Activated T-cell treated with anti-CD3 and anti-CD28 coated beads, Interleukin-2, amount 50 U/mL, for 24 hours (primary cell): ENCODE measurements around the gene LACTB.

Experiments used
- DNase-seq: peaks from one replicate; pipeline ENCODE4 v3.0.0-alpha.2; 2020
- H3K27ac Mint-ChIP-seq: 2 replicates; pipeline ENCODE4 v1.8.0; 2020; ENCODE audit warnings: mild to moderate bottlenecking, mixed read lengths
- H3K27me3 Mint-ChIP-seq: 2 replicates; pipeline ENCODE4 v1.8.0; 2020; ENCODE audit warnings: mixed read lengths
- H3K36me3 Mint-ChIP-seq: 2 replicates; pipeline ENCODE4 v1.8.0; 2020; ENCODE audit warnings: low read depth, mixed read lengths
- H3K4me1 Mint-ChIP-seq: 2 replicates; pipeline ENCODE4 v1.8.0; 2020; ENCODE audit warnings: low read depth, mixed read lengths
- H3K4me3 Mint-ChIP-seq: 2 replicates; pipeline ENCODE4 v1.8.0; 2020; ENCODE audit warnings: mild to moderate bottlenecking, moderate library complexity, mixed read lengths
- H3K9me3 Mint-ChIP-seq: 2 replicates; pipeline ENCODE4 v1.8.0; 2020; ENCODE audit warnings: mixed read lengths

Gene LACTB

GRCh38 chr15:63121382-63122001 lies at the start of gene LACTB:
LACTB (plus strand) TSS chr15:63121861; CDS start chr15:63121872, 11 bp downstream.
- H3K4me3 Mint-ChIP-seq = peak within 1 kb of the TSS; percentile 92
- peak; percentile 88 for DNase-seq
- peak within 1 kb of the TSS; percentile 93 for H3K27ac Mint-ChIP-seq
- peaks cover 21% of the 10 kb centered on the region for H3K36me3 Mint-ChIP-seq
- peaks cover 9% of the 10 kb centered on the region for H3K9me3 Mint-ChIP-seq
- peaks cover 15% of the 10 kb centered on the region for H3K4me1 Mint-ChIP-seq
- no peaks in the 10 kb centered on the region for H3K27me3 Mint-ChIP-seq

GRCh38 chr15:63072023-63072650 lies 49.5 kb upstream of the LACTB start:
- H3K4me1 Mint-ChIP-seq = peaks cover 8% of the 10 kb centered on the region
- H3K27ac Mint-ChIP-seq = no peak overlapping the region
- H3K36me3 Mint-ChIP-seq = peaks cover 8% of the 10 kb centered on the region
- no peaks in the 10 kb centered on the region for H3K9me3 Mint-ChIP-seq
- DNase-seq = no peak
- no peaks in the 10 kb centered on the region for H3K27me3 Mint-ChIP-seq
- H3K4me3 Mint-ChIP-seq = no peak overlapping the region

- Mint-ChIP-seq H3K27ac (no peak overlapping the region), H3K36me3 (peaks cover 8% of the 10 kb centered on the region), H3K27me3 (no peaks in the 10 kb centered on the region), H3K4me1 (peaks cover 8% of the 10 kb centered on the region), H3K4me3 (no peak overlapping the region), H3K9me3 (no peaks in the 10 kb centered on the region)
- no peak for DNase-seq
Observed at GRCh38 chr15:63072809-63073277, 48.8 kb upstream of the LACTB start.

GRCh38 chr15:63073497-63074172 lies 48.0 kb upstream of the LACTB start:
- H3K36me3 Mint-ChIP-seq = peaks cover 4% of the 10 kb centered on the region
- H3K4me3 Mint-ChIP-seq = no peak overlapping the region
- H3K27ac Mint-ChIP-seq = no peak overlapping the region
- no peak for DNase-seq
- peaks cover 2% of the 10 kb centered on the region for H3K27me3 Mint-ChIP-seq
- H3K9me3 Mint-ChIP-seq = no peaks in the 10 kb centered on the region
- peaks cover 8% of the 10 kb centered on the region for H3K4me1 Mint-ChIP-seq

- no peaks in the 10 kb centered on the region for H3K9me3 Mint-ChIP-seq
- peaks cover 6% of the 10 kb centered on the region for H3K27me3 Mint-ChIP-seq
- H3K36me3 Mint-ChIP-seq = peaks cover 4% of the 10 kb centered on the region
- H3K4me1 Mint-ChIP-seq = peaks cover 8% of the 10 kb centered on the region
- H3K27ac Mint-ChIP-seq = no peak overlapping the region
- no peak overlapping the region for H3K4me3 Mint-ChIP-seq
- no peak for DNase-seq
Observed at GRCh38 chr15:63075015-63075983, 46.4 kb upstream of the LACTB start.

- DNase-seq = no peak
- Mint-ChIP-seq H3K9me3 (no peaks in the 10 kb centered on the region), H3K27me3 (peaks cover 13% of the 10 kb centered on the region), H3K4me1 (peaks cover 8% of the 10 kb centered on the region), H3K27ac (no peak overlapping the region), H3K4me3 (no peak overlapping the region), H3K36me3 (no peaks in the 10 kb centered on the region)
Observed at GRCh38 chr15:63075984-63076713, 45.5 kb upstream of the LACTB start.

- H3K9me3 Mint-ChIP-seq = no peaks in the 10 kb centered on the region
- H3K27ac Mint-ChIP-seq = no peak overlapping the region
- peaks cover 8% of the 10 kb centered on the region for H3K4me1 Mint-ChIP-seq
- no peak for DNase-seq
- H3K36me3 Mint-ChIP-seq = no peaks in the 10 kb centered on the region
- H3K4me3 Mint-ChIP-seq = no peak overlapping the region
- H3K27me3 Mint-ChIP-seq = peaks cover 16% of the 10 kb centered on the region
Observed at GRCh38 chr15:63076714-63077046, 45.0 kb upstream of the LACTB start.

GRCh38 chr15:63077952-63078351 lies 43.7 kb upstream of the LACTB start:
- H3K27ac Mint-ChIP-seq = no peak overlapping the region
- DNase-seq = no peak
- no peaks in the 10 kb centered on the region for H3K36me3 Mint-ChIP-seq
- no peak overlapping the region for H3K4me3 Mint-ChIP-seq
- peaks cover 8% of the 10 kb centered on the region for H3K4me1 Mint-ChIP-seq
- no peaks in the 10 kb centered on the region for H3K9me3 Mint-ChIP-seq
- peaks cover 17% of the 10 kb centered on the region for H3K27me3 Mint-ChIP-seq

- DNase-seq = no peak
- H3K27ac Mint-ChIP-seq = no peak overlapping the region
- H3K9me3 Mint-ChIP-seq = no peaks in the 10 kb centered on the region
- peaks cover 17% of the 10 kb centered on the region for H3K27me3 Mint-ChIP-seq
- peaks cover 8% of the 10 kb centered on the region for H3K4me1 Mint-ChIP-seq
- no peak overlapping the region for H3K4me3 Mint-ChIP-seq
- H3K36me3 Mint-ChIP-seq = no peaks in the 10 kb centered on the region
Observed at GRCh38 chr15:63079947-63080626, 41.6 kb upstream of the LACTB start.

GRCh38 chr15:63080634-63081250 lies 40.9 kb upstream of the LACTB start:
- no peaks in the 10 kb centered on the region for H3K36me3 Mint-ChIP-seq
- no peak overlapping the region for H3K4me3 Mint-ChIP-seq
- peaks cover 4% of the 10 kb centered on the region for H3K4me1 Mint-ChIP-seq
- peaks cover 17% of the 10 kb centered on the region for H3K27me3 Mint-ChIP-seq
- H3K9me3 Mint-ChIP-seq = no peaks in the 10 kb centered on the region
- no peak for DNase-seq
- H3K27ac Mint-ChIP-seq = no peak overlapping the region

GRCh38 chr15:63082366-63082765 lies 39.3 kb upstream of the LACTB start:
- DNase-seq = no peak
- H3K27me3 Mint-ChIP-seq = peaks cover 17% of the 10 kb centered on the region
- H3K4me1 Mint-ChIP-seq = no peaks in the 10 kb centered on the region
- H3K4me3 Mint-ChIP-seq = no peak overlapping the region
- H3K27ac Mint-ChIP-seq = no peak overlapping the region
- H3K36me3 Mint-ChIP-seq = no peaks in the 10 kb centered on the region
- no peaks in the 10 kb centered on the region for H3K9me3 Mint-ChIP-seq

- H3K9me3 Mint-ChIP-seq = no peaks in the 10 kb centered on the region
- no peaks in the 10 kb centered on the region for H3K4me1 Mint-ChIP-seq
- H3K4me3 Mint-ChIP-seq = no peak overlapping the region
- peaks cover 17% of the 10 kb centered on the region for H3K27me3 Mint-ChIP-seq
- no peak for DNase-seq
- no peak overlapping the region for H3K27ac Mint-ChIP-seq
- no peaks in the 10 kb centered on the region for H3K36me3 Mint-ChIP-seq
Observed at GRCh38 chr15:63083044-63083443, 38.6 kb upstream of the LACTB start.

- peaks cover 16% of the 10 kb centered on the region for H3K27me3 Mint-ChIP-seq
- no peaks in the 10 kb centered on the region for H3K36me3 Mint-ChIP-seq
- no peak overlapping the region for H3K27ac Mint-ChIP-seq
- H3K4me3 Mint-ChIP-seq = no peak overlapping the region
- no peak for DNase-seq
- H3K9me3 Mint-ChIP-seq = no peaks in the 10 kb centered on the region
- H3K4me1 Mint-ChIP-seq = no peaks in the 10 kb centered on the region
Observed at GRCh38 chr15:63083541-63083940, 38.1 kb upstream of the LACTB start.
